Activated T-helper 2 cell treated with anti-CD3 and anti-CD28 coated beads, Interferon-gamma antibody, Interleukin-2, Interleukin-4, amounts not matched to agents 10 μg/mL and 5 μg/mL and 100 μg/mL, durations not matched to agents 14 hours and 24 hours and 36 hours (primary cell): ENCODE data around the gene SRP14. TPM values are rescaled to one million over a fixed set of nuclear protein-coding genes. Genes with fewer than 3 reads are reported as not detected.
"Not testable (repeated sequence)": the region's sequence is repeated elsewhere in the genome, so short reads cannot be mapped to it uniquely, and the experiment has no call there.

Experiments used
- DNase-seq: peaks from one replicate; pipeline ENCODE4 v3.0.0; 2021; ENCODE audit warnings: low spot score
- H3K27ac Mint-ChIP-seq: one replicate; pipeline ENCODE4 v1.8.0; 2021; ENCODE audit warnings: mixed read lengths
- H3K27me3 Mint-ChIP-seq: one replicate; pipeline ENCODE4 v1.8.0; 2021; ENCODE audit warnings: low read depth, mixed read lengths
- H3K36me3 Mint-ChIP-seq: one replicate; pipeline ENCODE4 v1.8.0; 2021; ENCODE audit warnings: low read depth, mixed read lengths
- H3K4me1 Mint-ChIP-seq: one replicate; pipeline ENCODE4 v1.8.0; 2021; ENCODE audit warnings: low read depth, mixed read lengths
- H3K4me3 Mint-ChIP-seq: one replicate; pipeline ENCODE4 v1.8.0; 2021; ENCODE audit warnings: low read depth, mild to moderate bottlenecking, moderate library complexity, mixed read lengths
- H3K9me3 Mint-ChIP-seq: one replicate; pipeline ENCODE4 v1.8.0; 2021; ENCODE audit warnings: mixed read lengths
- intact Hi-C: fragments of 100-400 bp; cut with micrococcal nuclease; formaldehyde crosslinking; loops from one replicate; pipeline ENCODE4 v1.15.1; 2023
- total RNA-seq: library from RNA; stranded (reverse); gene quantifications from 2 replicates; pipeline ENCODE4 v1.2.3, GENCODE V29; 2022

Gene SRP14
- total RNA-seq, 1 donor from 2014 or later, result 167 TPM

- peaks cover 58% of the 10 kb centered on the region for H3K4me1 Mint-ChIP-seq
- intact Hi-C loops, result no loop called here
- H3K27me3 Mint-ChIP-seq, result no peaks in the 10 kb centered on the region
- no peaks in the 10 kb centered on the region for H3K9me3 Mint-ChIP-seq
- no peak for DNase-seq
- H3K27ac Mint-ChIP-seq, result peak overlapping the region; percentile 91
- H3K36me3 Mint-ChIP-seq, result peaks cover 41% of the 10 kb centered on the region
- peak overlapping the region; percentile 82 for H3K4me3 Mint-ChIP-seq
Measured at GRCh38 chr15:40040770-40041169, 1.8 kb upstream of the SRP14 start.

DNA sequence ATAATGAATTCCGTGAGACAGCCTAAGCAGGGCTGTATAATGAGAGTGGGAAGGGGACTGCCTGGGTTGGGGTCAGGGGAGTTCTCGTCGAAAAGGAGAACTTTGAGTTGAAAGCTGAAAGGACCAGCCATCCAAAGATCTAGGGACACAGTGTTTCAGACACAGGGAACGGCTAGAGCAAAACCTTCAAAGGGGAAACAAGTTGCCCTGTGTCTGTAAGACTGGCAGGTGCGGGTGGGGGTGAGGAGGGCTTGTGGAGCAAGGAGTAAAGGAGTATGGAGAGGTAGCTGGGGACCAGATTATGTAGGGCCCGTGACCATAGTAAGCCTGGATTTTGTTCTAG, 1.3 kb upstream of the SRP14 start:
- Mint-ChIP-seq H3K36me3 (peaks cover 44% of the 10 kb centered on the region), H3K27ac (peak overlapping the region; percentile 91), H3K9me3 (no peaks in the 10 kb centered on the region), H3K4me3 (peak overlapping the region; percentile 82), H3K4me1 (peaks cover 55% of the 10 kb centered on the region), H3K27me3 (no peaks in the 10 kb centered on the region)
- intact Hi-C loops, result no loop called here
- DNase-seq, result no peak

DNA sequence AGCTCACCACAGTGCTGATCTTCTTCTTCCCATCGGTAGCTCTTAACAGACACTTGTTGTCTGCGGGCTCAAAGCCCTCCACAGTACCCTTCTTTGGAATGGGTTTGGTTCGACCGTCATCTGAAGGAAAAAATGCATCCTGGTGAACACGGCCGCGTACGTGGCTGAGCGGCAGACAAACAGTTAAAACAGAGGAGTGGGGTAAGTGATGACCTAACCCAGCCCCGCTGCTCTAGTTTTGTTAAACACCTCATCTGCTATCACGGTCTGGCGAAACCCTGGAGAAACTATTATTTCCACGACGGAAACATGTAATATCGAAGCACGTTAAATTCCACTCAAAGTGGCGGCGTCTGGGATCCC, 725 bp downstream of the SRP14 start:
- Mint-ChIP-seq H3K4me3 (peak overlapping the region; percentile 91), H3K9me3 (no peaks in the 10 kb centered on the region), H3K4me1 (peaks cover 44% of the 10 kb centered on the region), H3K27me3 (no peaks in the 10 kb centered on the region), H3K27ac (peak overlapping the region; percentile 95), H3K36me3 (peaks cover 55% of the 10 kb centered on the region)
- DNase-seq, result no peak
- intact Hi-C loops, result loop anchor here (2.0 to 10.0 kb wide), 3 partner anchors 153 to 251 kb away; no protein-coding TSS in a partner anchor

DNA sequence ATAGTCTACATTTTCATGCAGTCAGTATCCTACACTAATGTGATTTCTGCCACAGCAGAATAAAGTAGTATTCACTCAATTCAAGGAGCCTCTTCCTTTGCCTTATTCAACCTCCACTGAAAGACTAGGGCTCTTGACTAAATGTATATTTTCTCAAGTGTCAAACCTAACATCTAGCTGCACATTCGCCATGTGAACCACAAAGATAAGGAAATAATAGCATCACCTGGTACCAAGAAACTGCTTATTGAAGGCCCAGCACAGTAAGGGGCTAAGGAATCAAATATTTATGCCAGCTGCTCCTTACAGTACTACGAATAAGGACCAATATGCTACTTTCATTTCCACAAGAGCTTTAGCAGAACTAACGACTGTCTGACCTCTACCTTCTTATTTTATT, 1.3 kb downstream of the SRP14 start:
- Mint-ChIP-seq H3K4me3 (peak overlapping the region; percentile 91), H3K27me3 (no peaks in the 10 kb centered on the region), H3K36me3 (peaks cover 60% of the 10 kb centered on the region), H3K4me1 (peaks cover 42% of the 10 kb centered on the region), H3K27ac (peak overlapping the region; percentile 95), H3K9me3 (no peaks in the 10 kb centered on the region)
- intact Hi-C loops, result loop anchor here (2.0 to 10.0 kb wide), 3 partner anchors 153 to 250 kb away; no protein-coding TSS in a partner anchor
- no peak for DNase-seq

DNA sequence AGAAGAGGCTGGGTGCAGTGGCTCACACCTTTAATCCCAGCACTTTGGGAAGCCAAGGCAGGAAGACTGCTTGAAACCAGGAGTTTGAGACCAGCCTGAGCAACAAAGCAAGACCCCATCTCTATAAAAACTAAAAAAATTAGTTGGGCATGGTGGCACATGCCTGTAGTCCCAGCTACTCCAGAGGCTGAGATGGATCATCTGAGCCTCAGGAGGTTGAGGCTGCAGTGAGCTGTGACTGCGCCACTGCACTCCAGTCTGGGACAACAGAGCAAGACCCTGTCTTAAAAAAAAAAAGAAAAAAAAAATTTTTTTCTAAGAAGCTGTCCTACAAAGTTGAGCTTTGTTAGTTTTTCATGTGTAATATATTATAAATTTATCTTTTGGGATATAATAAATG, 3.8 kb downstream of the SRP14 start:
- H3K36me3 Mint-ChIP-seq, result peaks cover 72% of the 10 kb centered on the region
- DNase-seq, H3K27ac Mint-ChIP-seq, H3K4me3 Mint-ChIP-seq, H3K9me3 Mint-ChIP-seq, H3K27me3 Mint-ChIP-seq: not testable (repeated sequence)
- H3K4me1 Mint-ChIP-seq, result peaks cover 31% of the 10 kb centered on the region
- intact Hi-C loops, result loop anchor here (5.0 to 10.0 kb wide), 2 partner anchors 150 to 248 kb away; no protein-coding TSS in a partner anchor

- Mint-ChIP-seq H3K4me3 (no peak overlapping the region), H3K27me3 (no peaks in the 10 kb centered on the region), H3K27ac (no peak overlapping the region), H3K4me1 (peaks cover 29% of the 10 kb centered on the region), H3K36me3 (peaks cover 75% of the 10 kb centered on the region), H3K9me3 (no peaks in the 10 kb centered on the region)
- DNase-seq, result no peak
- intact Hi-C loops, result loop anchor here (10.0 kb wide), 1 partner anchor 150 kb away; no protein-coding TSS in a partner anchor
Measured at GRCh38 chr15:40034186-40034946, 4.6 kb downstream of the SRP14 start.

- intact Hi-C loops, result loop anchor here (10.0 kb wide), 1 partner anchor 147 kb away; no protein-coding TSS in a partner anchor
- H3K4me3 Mint-ChIP-seq, result no peak overlapping the region
- H3K9me3 Mint-ChIP-seq, result no peaks in the 10 kb centered on the region
- peaks cover 66% of the 10 kb centered on the region for H3K36me3 Mint-ChIP-seq
- DNase-seq, result no peak
- no peak overlapping the region for H3K27ac Mint-ChIP-seq
- no peaks in the 10 kb centered on the region for H3K27me3 Mint-ChIP-seq
- H3K4me1 Mint-ChIP-seq, result peaks cover 16% of the 10 kb centered on the region
Measured at GRCh38 chr15:40032125-40032839, 6.7 kb downstream of the SRP14 start.

- H3K27ac Mint-ChIP-seq, result no peak overlapping the region
- no peak overlapping the region for H3K4me3 Mint-ChIP-seq
- no peaks in the 10 kb centered on the region for H3K9me3 Mint-ChIP-seq
- DNase-seq, result no peak
- H3K36me3 Mint-ChIP-seq, result peaks cover 56% of the 10 kb centered on the region
- intact Hi-C loops, result loop anchor here (10.0 kb wide), 1 partner anchor 146 kb away; no protein-coding TSS in a partner anchor
- H3K27me3 Mint-ChIP-seq, result no peaks in the 10 kb centered on the region
- H3K4me1 Mint-ChIP-seq, result peaks cover 9% of the 10 kb centered on the region
Measured at GRCh38 chr15:40031300-40031699, 7.7 kb downstream of the SRP14 start.

DNA sequence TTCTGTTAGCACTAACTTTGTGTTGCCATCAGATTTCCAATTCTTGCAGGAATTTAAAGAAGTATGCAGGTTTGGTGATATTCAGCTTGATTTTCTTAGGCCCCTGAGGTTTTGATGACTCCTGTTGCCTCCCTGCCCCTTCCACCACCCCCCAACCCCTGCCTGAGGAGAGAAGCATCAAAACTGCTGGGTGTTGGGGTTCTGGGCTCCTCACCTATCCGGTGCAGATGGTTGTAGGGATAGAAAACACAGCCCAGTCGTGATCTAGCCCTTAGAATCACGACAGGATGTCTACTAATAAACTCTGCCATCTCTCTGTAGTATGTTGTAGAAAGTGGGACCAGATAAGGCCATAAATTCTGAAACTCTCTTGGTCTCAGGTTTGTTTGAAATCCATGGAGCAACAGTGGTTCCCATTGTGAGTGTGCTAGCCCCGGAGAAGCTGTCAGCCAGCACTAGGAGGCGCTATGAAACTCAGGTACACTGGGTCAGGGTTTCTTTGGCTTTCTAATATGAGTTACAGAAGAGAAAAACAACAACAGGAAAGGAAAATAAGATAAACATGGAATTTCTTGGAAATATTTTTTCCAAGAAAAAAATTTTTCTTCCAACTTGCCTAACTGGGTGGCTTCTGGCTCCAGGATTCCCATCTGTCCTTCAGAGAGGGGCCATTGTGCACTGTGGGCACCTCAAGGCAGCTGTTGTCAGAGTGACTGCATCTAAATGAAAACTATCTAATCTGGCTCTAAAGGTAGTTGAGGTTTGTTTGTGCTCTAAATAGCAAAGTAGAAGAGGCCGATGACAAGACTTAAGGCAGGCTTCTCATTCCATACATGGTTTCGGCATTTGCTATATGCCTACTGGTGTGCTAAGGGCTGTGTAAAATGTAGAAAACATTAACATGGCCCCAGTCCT, 8.7 kb downstream of the SRP14 start:
- no peaks in the 10 kb centered on the region for H3K27me3 Mint-ChIP-seq
- peaks cover 3% of the 10 kb centered on the region for H3K4me1 Mint-ChIP-seq
- H3K36me3 Mint-ChIP-seq, result peaks cover 49% of the 10 kb centered on the region
- H3K27ac Mint-ChIP-seq, result no peak overlapping the region
- no peak for DNase-seq
- H3K9me3 Mint-ChIP-seq, result no peaks in the 10 kb centered on the region
- H3K4me3 Mint-ChIP-seq, result no peak overlapping the region
- intact Hi-C loops, result loop anchor here (10.0 kb wide), 1 partner anchor 145 kb away; no protein-coding TSS in a partner anchor

- Mint-ChIP-seq H3K4me3 (no peak overlapping the region), H3K27me3 (no peaks in the 10 kb centered on the region), H3K36me3 (peaks cover 40% of the 10 kb centered on the region), H3K4me1 (peaks cover 2% of the 10 kb centered on the region), H3K9me3 (no peaks in the 10 kb centered on the region), H3K27ac (no peak overlapping the region)
- DNase-seq, result no peak
- intact Hi-C loops, result no loop called here
Measured at GRCh38 chr15:40028853-40029252, 10.1 kb downstream of the SRP14 start.

GRCh38 chr15:40028193-40028592, 10.8 kb downstream of the SRP14 start:
- intact Hi-C loops, result no loop called here
- peaks cover 2% of the 10 kb centered on the region for H3K4me1 Mint-ChIP-seq
- no peak overlapping the region for H3K27ac Mint-ChIP-seq
- no peaks in the 10 kb centered on the region for H3K9me3 Mint-ChIP-seq
- no peak overlapping the region for H3K4me3 Mint-ChIP-seq
- peaks cover 45% of the 10 kb centered on the region for H3K36me3 Mint-ChIP-seq
- no peaks in the 10 kb centered on the region for H3K27me3 Mint-ChIP-seq
- no peak for DNase-seq

- Mint-ChIP-seq H3K27me3 (no peaks in the 10 kb centered on the region), H3K9me3 (peaks cover 23% of the 10 kb centered on the region), H3K4me1 (no peaks in the 10 kb centered on the region), H3K4me3 (no peak overlapping the region), H3K27ac (no peak overlapping the region), H3K36me3 (peaks cover 79% of the 10 kb centered on the region)
- intact Hi-C loops, result no loop called here
- no peak for DNase-seq
Measured at GRCh38 chr15:40016224-40016865, 22.6 kb downstream of the SRP14 start.
